ENCODE data around the gene IQCN. TPM values are rescaled to one million over a fixed set of nuclear protein-coding genes. Genes with fewer than 3 reads are reported as not detected.
A peak's percentile ranks its signal among the peaks of the same experiment; 100 is the strongest.

The IQCN gene
- total and polyA plus RNA-seq, 2 donors: 0.57 to 5.0 TPM

DNA sequence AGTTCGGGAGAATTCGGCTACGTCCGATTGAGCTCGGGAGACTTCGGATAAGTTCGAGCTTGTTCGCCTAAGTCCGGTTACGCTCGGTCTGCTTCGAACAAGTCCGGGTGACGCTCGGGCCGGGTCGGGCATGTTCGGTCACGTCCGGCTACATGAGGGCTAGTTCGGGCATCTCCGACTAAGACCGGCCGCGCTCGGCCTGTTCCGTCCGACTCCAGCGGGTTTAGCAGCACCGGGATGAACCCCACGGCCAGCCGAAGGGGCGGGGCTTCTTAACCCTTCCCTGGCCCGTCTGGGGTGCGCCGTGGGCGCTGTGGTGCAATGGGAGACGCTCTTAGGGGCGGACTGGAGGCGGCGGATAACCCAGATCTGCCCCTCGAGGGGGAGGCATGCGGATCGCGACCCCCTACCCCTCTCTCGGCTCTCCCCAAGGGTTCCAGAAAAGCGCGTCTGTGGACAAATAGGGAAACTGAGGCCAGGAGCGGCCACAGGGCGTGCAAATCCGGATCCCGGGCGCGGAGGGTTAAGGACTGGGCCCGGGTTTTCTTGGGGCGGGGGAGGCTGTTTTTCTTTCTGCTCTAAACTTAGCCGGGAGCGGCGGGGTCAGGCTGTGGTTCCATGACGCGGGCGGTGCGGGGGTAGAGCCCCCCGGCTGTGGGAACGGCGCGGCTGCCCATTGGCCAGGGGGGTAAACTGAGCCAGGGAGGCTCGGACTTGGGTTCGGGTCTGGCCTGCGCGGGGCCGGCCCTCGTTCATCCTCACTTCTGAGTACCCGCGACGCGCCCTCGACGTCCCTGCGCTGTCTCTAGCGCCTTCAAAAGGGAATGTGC is 49.5 kb downstream of the IQCN start:
- 5% methylated on average over 81 of the region's 81 CpGs for WGBS
- Histone ChIP-seq H3K27me3 (ENCODE audit: control insufficient read depth in 2 of 2, insufficient read depth in 1 of 2, low read length in 1 of 2) (peaks cover 50 to 88% of the 10 kb centered on the region in 2 donors), H3K27ac (ENCODE audit: low read depth in 1 of 2, low read length in 1 of 2) (no peak overlapping the region)

DNA sequence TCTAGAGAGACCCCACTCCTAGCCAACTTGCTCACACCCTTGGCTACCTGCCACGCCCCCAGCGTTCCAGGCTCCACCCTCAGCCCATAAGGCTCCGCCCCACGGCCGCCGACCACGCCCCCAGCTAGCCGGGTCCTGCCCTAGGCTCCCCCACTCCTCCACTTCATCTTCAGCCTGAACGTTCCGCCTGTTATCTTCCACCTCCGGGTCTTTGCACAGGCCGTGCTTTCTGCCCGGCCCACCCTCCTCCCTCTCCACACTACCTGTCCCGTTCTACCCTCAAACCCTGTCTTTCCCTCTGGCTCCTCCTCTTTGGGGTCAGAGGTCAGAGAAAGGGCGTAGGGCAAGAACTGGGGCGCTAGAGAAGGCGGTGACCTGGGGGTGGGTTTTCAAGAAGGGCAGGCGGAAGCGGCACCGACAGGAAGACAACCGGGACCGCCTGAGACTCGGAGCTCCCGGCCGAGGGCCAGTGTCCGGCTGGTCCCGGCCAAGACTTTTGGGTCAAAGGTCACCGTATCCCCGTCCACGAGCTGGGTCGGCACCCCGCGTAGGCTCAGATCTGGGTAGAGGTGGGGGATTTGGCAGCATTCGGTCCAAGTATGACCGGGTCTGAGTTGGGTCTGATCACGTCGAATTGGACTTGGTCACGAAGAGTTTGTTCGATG is 50.3 kb downstream of the IQCN start:
- Histone ChIP-seq H3K36me3 (ENCODE audit: control insufficient read depth in 2 of 2, insufficient read depth in 2 of 2, low read length in 1 of 2) (no peaks in the 10 kb centered on the region), H3K27ac (ENCODE audit: low read depth in 1 of 2, low read length in 1 of 2) (no peak overlapping the region), H3K9me3 (ENCODE audit: control insufficient read depth in 2 of 2, insufficient read depth in 1 of 2, low read length in 1 of 2) (peaks cover 1 to 4% of the 10 kb centered on the region in 2 donors), H3K4me3 (ENCODE audit: low read length in 2 of 2) (peak overlapping the region; percentile 9 to 21), H3K27me3 (ENCODE audit: control insufficient read depth in 2 of 2, insufficient read depth in 1 of 2, low read length in 1 of 2) (peaks cover 50 to 91% of the 10 kb centered on the region in 2 donors), H3K4me1 (ENCODE audit: control insufficient read depth in 2 of 2, insufficient read depth in 2 of 2, low read length in 2 of 2) (peaks cover 0 to 13% of the 10 kb centered on the region in 2 donors)
- 12% methylated on average over 39 of the region's 39 CpGs for WGBS
- peak in 1 of 9 donors; percentile 12 for DNase-seq (ENCODE audit: low read depth in 6 of 9, low spot score in 9 of 9)

More for the DNA sequence above, 49.5 kb downstream of the IQCN start:
- H3K9me3 ChIP-seq (ENCODE audit: control insufficient read depth in 2 of 2, insufficient read depth in 1 of 2, low read length in 1 of 2): peaks cover 1 to 4% of the 10 kb centered on the region in 2 donors
- peaks cover 0 to 13% of the 10 kb centered on the region in 2 donors for H3K4me1 ChIP-seq (ENCODE audit: control insufficient read depth in 2 of 2, insufficient read depth in 2 of 2, low read length in 2 of 2)
- peak overlapping the region; percentile 9 to 21 for H3K4me3 ChIP-seq (ENCODE audit: low read length in 2 of 2)
- no peaks in the 10 kb centered on the region for H3K36me3 ChIP-seq (ENCODE audit: control insufficient read depth in 2 of 2, insufficient read depth in 2 of 2, low read length in 1 of 2)
- peak in 7 of 9 donors; percentile 33 to 71 (median 54) for DNase-seq (ENCODE audit: low read depth in 6 of 9, low spot score in 9 of 9)

DNA sequence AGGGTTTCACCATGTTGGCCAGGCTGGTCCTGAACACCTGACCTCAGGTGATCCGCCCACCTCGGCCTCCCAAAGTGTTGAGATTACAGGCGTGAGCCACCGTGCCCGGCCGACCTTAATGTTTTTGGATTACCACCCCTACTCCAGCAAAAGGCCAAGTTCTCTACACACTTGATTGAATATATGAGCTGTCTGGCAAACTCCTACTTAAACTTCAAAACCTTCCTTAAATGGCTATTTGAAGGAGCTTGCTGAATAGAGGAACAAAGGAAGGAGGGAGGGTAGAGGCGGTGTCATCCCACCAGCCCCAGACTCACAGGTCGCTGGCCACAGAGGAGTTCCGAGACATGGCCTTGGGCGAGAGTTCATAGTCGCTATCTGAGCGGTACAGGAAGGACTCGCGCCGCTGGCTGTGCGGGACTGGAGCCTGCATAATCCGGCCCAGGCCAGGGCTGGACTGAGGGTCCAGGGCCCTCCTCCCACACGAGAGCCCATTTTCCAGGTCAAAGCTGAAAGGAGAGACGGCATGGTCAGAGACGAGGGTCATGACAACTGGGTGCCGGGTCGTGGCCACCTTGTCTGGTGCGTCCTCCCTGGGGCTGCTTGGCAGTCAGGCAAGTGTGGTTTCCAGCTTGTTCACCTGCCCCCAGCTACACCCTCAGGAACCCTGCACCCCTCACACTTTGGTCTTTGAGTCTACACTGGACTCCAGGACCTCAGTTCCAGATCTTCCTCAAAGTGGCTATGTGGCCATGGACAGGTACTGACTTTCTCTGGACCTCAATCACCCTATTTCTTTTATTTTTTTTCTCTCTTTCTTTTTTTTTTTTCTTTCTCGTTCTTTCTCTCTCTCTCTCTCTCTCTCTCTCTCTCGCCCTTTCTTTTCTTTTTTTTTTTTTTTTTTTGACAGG is 52.2 kb downstream of the IQCN start:
- Histone ChIP-seq H3K9me3 (ENCODE audit: control insufficient read depth in 2 of 2, insufficient read depth in 1 of 2, low read length in 1 of 2) (peaks cover 1 to 4% of the 10 kb centered on the region in 2 donors), H3K36me3 (ENCODE audit: control insufficient read depth in 2 of 2, insufficient read depth in 2 of 2, low read length in 1 of 2) (no peaks in the 10 kb centered on the region), H3K4me3 (ENCODE audit: low read length in 2 of 2) (no peak overlapping the region), H3K4me1 (ENCODE audit: control insufficient read depth in 2 of 2, insufficient read depth in 2 of 2, low read length in 2 of 2) (peaks cover 0 to 13% of the 10 kb centered on the region in 2 donors), H3K27me3 (ENCODE audit: control insufficient read depth in 2 of 2, insufficient read depth in 1 of 2, low read length in 1 of 2) (peaks cover 44 to 86% of the 10 kb centered on the region in 2 donors), H3K27ac (ENCODE audit: low read depth in 1 of 2, low read length in 1 of 2) (no peak overlapping the region)
- 88% methylated on average over 25 of the region's 25 CpGs for WGBS
- DNase-seq (ENCODE audit: low read depth in 6 of 9, low spot score in 9 of 9): no peak

DNA sequence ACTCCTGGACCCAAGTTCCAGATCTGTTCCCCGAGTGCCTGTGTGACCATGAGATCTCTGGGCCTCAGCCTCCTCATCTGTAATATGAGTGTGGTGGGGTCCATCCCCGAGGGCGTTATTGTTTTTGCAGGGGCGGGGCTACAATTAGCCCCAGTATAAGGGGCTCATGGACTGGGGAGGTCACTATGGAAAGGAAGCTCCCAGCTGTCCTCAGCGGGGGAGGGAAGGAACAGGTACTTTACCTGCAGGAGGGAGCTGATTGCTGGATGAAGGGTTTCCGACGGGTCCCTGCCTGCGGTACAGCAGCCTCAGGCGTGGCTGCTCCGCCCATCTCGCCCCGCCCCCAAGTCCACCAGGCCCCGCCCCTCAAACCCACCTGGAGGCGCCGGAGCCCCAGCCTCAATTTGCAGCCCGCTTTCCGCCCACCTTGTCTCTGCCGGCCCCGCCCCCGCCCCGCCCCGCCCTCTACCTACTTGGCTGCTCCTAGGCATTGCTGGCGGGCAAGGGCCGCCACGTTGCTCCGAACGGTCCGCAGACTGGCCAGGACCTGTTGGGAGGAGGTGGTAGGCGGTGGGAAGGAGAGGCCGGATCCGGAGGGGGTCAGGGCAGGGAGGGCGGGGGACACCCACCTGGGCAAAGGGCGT is 53.5 kb downstream of the IQCN start:
- Histone ChIP-seq H3K9me3 (ENCODE audit: control insufficient read depth in 2 of 2, insufficient read depth in 1 of 2, low read length in 1 of 2) (peaks cover 1 to 4% of the 10 kb centered on the region in 2 donors), H3K4me1 (ENCODE audit: control insufficient read depth in 2 of 2, insufficient read depth in 2 of 2, low read length in 2 of 2) (peaks cover 0 to 13% of the 10 kb centered on the region in 2 donors), H3K27ac (ENCODE audit: low read depth in 1 of 2, low read length in 1 of 2) (no peak overlapping the region), H3K4me3 (ENCODE audit: low read length in 2 of 2) (no peak overlapping the region), H3K36me3 (ENCODE audit: control insufficient read depth in 2 of 2, insufficient read depth in 2 of 2, low read length in 1 of 2) (no peaks in the 10 kb centered on the region), H3K27me3 (ENCODE audit: control insufficient read depth in 2 of 2, insufficient read depth in 1 of 2, low read length in 1 of 2) (peaks cover 32 to 73% of the 10 kb centered on the region in 2 donors)
- WGBS: 12% methylated on average over 33 of the region's 33 CpGs
- DNase-seq (ENCODE audit: low read depth in 6 of 9, low spot score in 9 of 9): no peak

DNA sequence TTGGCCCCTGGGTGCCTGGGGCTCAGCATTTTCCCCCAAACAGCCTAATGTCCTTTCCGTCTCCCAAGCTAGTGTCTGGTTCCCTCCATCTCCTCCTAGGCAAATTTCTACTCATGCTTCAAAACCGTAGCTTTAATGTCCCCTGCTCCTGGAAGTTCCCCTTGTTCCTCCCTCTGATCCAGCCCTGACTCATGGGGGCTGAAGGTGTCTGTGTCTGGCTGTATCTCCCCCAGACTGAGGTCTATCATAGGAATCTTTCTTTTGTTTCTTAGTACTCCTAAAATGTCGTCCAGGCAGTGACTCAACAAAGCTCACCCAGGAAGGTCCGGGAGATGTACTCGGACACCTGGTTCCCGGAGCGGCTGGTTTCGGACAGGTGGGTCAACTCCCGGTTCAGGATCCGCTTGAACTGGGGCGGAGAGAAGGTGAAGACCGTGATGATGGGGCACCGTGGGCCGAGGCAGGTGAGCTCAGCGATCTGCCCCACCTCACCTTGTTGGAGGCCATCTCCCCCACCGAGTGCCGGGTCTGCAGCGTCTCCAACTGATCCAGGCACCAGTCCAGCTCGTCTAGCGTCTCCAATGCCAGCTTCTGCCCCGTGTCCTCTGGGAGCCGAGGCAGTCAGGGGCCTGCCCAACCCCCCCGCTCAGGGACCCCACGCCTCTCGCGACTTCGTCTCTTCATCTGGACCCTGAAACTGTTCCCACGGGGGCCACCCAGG is 54.2 kb downstream of the IQCN start:
- 76% methylated on average over 28 of the region's 28 CpGs for WGBS
- Histone ChIP-seq H3K27ac (ENCODE audit: low read depth in 1 of 2, low read length in 1 of 2) (no peak overlapping the region), H3K27me3 (ENCODE audit: control insufficient read depth in 2 of 2, insufficient read depth in 1 of 2, low read length in 1 of 2) (peaks cover 27 to 66% of the 10 kb centered on the region in 2 donors), H3K4me1 (ENCODE audit: control insufficient read depth in 2 of 2, insufficient read depth in 2 of 2, low read length in 2 of 2) (peaks cover 0 to 11% of the 10 kb centered on the region in 2 donors), H3K4me3 (ENCODE audit: low read length in 2 of 2) (no peak overlapping the region), H3K9me3 (ENCODE audit: control insufficient read depth in 2 of 2, insufficient read depth in 1 of 2, low read length in 1 of 2) (peaks cover 1 to 4% of the 10 kb centered on the region in 2 donors), H3K36me3 (ENCODE audit: control insufficient read depth in 2 of 2, insufficient read depth in 2 of 2, low read length in 1 of 2) (no peaks in the 10 kb centered on the region)
- DNase-seq (ENCODE audit: low read depth in 6 of 9, low spot score in 9 of 9): no peak

DNA sequence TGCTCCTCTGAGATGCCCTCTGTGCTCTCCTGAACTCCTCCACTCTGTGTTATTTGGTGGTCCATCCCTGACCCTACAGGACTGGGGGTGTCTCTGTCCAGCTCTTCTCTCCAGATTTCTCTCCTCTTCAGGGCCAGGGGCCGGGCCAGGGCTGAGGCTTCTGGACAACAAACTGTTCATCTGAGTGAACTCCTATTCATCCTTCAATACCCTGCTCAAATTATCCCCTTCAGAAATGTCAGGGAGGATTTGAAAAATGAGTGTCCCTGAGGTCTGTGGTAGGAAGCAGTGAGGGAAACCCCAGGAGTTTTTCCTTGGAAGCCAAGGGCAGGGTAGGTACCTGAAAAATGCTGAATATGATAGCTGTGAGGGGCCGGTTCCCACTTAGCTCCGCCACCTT is 55.7 kb downstream of the IQCN start:
- Histone ChIP-seq H3K4me3 (ENCODE audit: low read length in 2 of 2) (no peak overlapping the region), H3K27me3 (ENCODE audit: control insufficient read depth in 2 of 2, insufficient read depth in 1 of 2, low read length in 1 of 2) (peaks cover 12 to 54% of the 10 kb centered on the region in 2 donors), H3K27ac (ENCODE audit: low read depth in 1 of 2, low read length in 1 of 2) (no peak overlapping the region), H3K36me3 (ENCODE audit: control insufficient read depth in 2 of 2, insufficient read depth in 2 of 2, low read length in 1 of 2) (no peaks in the 10 kb centered on the region), H3K4me1 (ENCODE audit: control insufficient read depth in 2 of 2, insufficient read depth in 2 of 2, low read length in 2 of 2) (no peaks in the 10 kb centered on the region), H3K9me3 (ENCODE audit: control insufficient read depth in 2 of 2, insufficient read depth in 1 of 2, low read length in 1 of 2) (no peaks in the 10 kb centered on the region)
- 86% methylated on average over 3 of the region's 3 CpGs for WGBS
- DNase-seq (ENCODE audit: low read depth in 6 of 9, low spot score in 9 of 9): no peak

DNA sequence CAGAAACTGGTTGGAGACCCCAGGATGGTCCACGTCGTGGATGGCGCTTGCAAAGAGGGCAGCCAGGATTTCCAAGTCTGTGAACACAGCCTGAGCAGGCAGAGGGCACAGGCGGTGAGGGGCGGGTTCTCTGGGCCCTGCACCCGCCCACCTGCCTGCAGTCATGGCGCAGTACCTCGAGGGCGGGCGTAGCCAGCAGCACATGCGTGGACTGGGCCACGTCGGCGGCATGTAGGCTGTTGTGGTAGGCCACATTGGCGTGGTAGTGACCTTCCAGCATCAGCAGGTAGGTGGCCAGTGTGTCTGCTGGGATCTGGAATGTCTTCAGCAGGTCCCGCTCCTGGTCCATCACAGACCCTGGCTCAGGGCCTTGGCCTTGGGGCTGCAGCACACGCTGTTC is 56.1 kb downstream of the IQCN start:
- Histone ChIP-seq H3K9me3 (ENCODE audit: control insufficient read depth in 2 of 2, insufficient read depth in 1 of 2, low read length in 1 of 2) (no peaks in the 10 kb centered on the region), H3K4me1 (ENCODE audit: control insufficient read depth in 2 of 2, insufficient read depth in 2 of 2, low read length in 2 of 2) (no peaks in the 10 kb centered on the region), H3K27ac (ENCODE audit: low read depth in 1 of 2, low read length in 1 of 2) (no peak overlapping the region), H3K27me3 (ENCODE audit: control insufficient read depth in 2 of 2, insufficient read depth in 1 of 2, low read length in 1 of 2) (peaks cover 11 to 51% of the 10 kb centered on the region in 2 donors), H3K4me3 (ENCODE audit: low read length in 2 of 2) (no peak overlapping the region), H3K36me3 (ENCODE audit: control insufficient read depth in 2 of 2, insufficient read depth in 2 of 2, low read length in 1 of 2) (no peaks in the 10 kb centered on the region)
- DNase-seq (ENCODE audit: low read depth in 6 of 9, low spot score in 9 of 9): no peak
- 91% methylated on average over 17 of the region's 17 CpGs for WGBS

DNA sequence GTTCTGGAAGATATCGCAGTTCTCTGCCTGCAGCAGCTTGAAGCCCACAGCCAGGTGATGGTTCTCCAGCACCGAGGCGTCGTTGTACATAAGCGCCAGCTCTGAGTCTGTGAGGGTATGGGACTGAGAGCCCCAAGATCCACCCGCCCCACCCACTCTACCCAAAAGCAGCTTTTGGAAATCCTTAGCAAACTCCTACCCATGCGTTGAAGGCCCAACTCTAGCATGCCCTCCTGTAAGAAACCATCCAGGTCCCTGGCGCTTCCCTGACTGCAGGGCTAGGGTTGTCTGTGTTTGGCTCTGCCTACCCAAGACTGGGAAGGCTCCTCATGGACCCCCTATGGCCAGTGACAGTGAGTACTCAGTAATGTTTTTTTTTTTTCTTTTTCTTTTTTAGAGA is 57.5 kb downstream of the IQCN start:
- no peak for DNase-seq (ENCODE audit: low read depth in 6 of 9, low spot score in 9 of 9)
- no peaks in the 10 kb centered on the region for H3K9me3 ChIP-seq (ENCODE audit: control insufficient read depth in 2 of 2, insufficient read depth in 1 of 2, low read length in 1 of 2)
- no peak overlapping the region for H3K4me3 ChIP-seq (ENCODE audit: low read length in 2 of 2)
- H3K27me3 ChIP-seq (ENCODE audit: control insufficient read depth in 2 of 2, insufficient read depth in 1 of 2, low read length in 1 of 2): peaks cover 5 to 40% of the 10 kb centered on the region in 2 donors
- no peak overlapping the region for H3K27ac ChIP-seq (ENCODE audit: low read depth in 1 of 2, low read length in 1 of 2)
- WGBS: over 99% methylated on average over 8 of the region's 8 CpGs
- H3K36me3 ChIP-seq (ENCODE audit: control insufficient read depth in 2 of 2, insufficient read depth in 2 of 2, low read length in 1 of 2): no peaks in the 10 kb centered on the region
- no peaks in the 10 kb centered on the region for H3K4me1 ChIP-seq (ENCODE audit: control insufficient read depth in 2 of 2, insufficient read depth in 2 of 2, low read length in 2 of 2)

Measured in thymus (tissue), 11 donors.